HUES6 (cell line): ENCODE results near the gene FXYD1.

Source experiments
- H3K27ac ChIP-seq: 2 replicates; pipeline ENCODE4 v1.7.0; 2013; ENCODE audit warnings: low read depth, mild to moderate bottlenecking, low read length, inconsistent platforms
- H3K27me3 ChIP-seq: 2 replicates; pipeline ENCODE4 v1.6.1; 2013; ENCODE audit warnings: low read length; ENCODE audit not compliant: control insufficient read depth, insufficient read depth
- H3K36me3 ChIP-seq: 2 replicates; pipeline ENCODE4 v1.6.1; 2013; ENCODE audit warnings: low read length; ENCODE audit not compliant: control insufficient read depth, insufficient read depth
- H3K4me1 ChIP-seq: 2 replicates; pipeline ENCODE4 v1.6.1; 2013; ENCODE audit warnings: low read length; ENCODE audit not compliant: control insufficient read depth, insufficient read depth
- H3K4me3 ChIP-seq: 2 replicates; pipeline ENCODE4 v1.5.1; 2013; ENCODE audit warnings: low read depth, low read length
- H3K9ac ChIP-seq: one replicate; pipeline ENCODE4 v1.6.1; 2013; ENCODE audit warnings: mild to moderate bottlenecking, low read length
- H3K9me3 ChIP-seq: 2 replicates; pipeline ENCODE4 v1.6.1; 2013; ENCODE audit warnings: low read depth, low read length; ENCODE audit not compliant: control insufficient read depth, insufficient read depth

Gene FXYD1

GRCh38 chr19:35166100-35167063, 27.8 kb downstream of the FXYD1 start:
- H3K27ac ChIP-seq = no peak overlapping the region
- H3K27me3 ChIP-seq = no peaks in the 10 kb centered on the region
- H3K9ac ChIP-seq = no peak overlapping the region
- H3K4me1 ChIP-seq = no peaks in the 10 kb centered on the region
- peaks cover 85% of the 10 kb centered on the region for H3K36me3 ChIP-seq
- no peak overlapping the region for H3K4me3 ChIP-seq
- H3K9me3 ChIP-seq = peaks cover 31% of the 10 kb centered on the region

GRCh38 chr19:35167251-35168119, 28.9 kb downstream of the FXYD1 start:
- Histone ChIP-seq H3K9me3 (peaks cover 31% of the 10 kb centered on the region), H3K4me1 (no peaks in the 10 kb centered on the region), H3K4me3 (no peak overlapping the region), H3K27me3 (no peaks in the 10 kb centered on the region), H3K9ac (no peak overlapping the region), H3K36me3 (peaks cover 74% of the 10 kb centered on the region), H3K27ac (no peak overlapping the region)

- Histone ChIP-seq H3K27ac (no peak overlapping the region), H3K36me3 (peaks cover 67% of the 10 kb centered on the region), H3K4me1 (no peaks in the 10 kb centered on the region)
Observed at GRCh38 chr19:35168196-35168595, 29.6 kb downstream of the FXYD1 start.

GRCh38 chr19:35169221-35169995, 30.8 kb downstream of the FXYD1 start:
- Histone ChIP-seq H3K27ac (no peak overlapping the region), H3K4me3 (no peak overlapping the region), H3K9ac (no peak overlapping the region), H3K36me3 (peaks cover 55% of the 10 kb centered on the region), H3K4me1 (no peaks in the 10 kb centered on the region), H3K9me3 (peaks cover 18% of the 10 kb centered on the region), H3K27me3 (no peaks in the 10 kb centered on the region)

More at GRCh38 chr19:35168196-35168595, 29.6 kb downstream of the FXYD1 start:
- Histone ChIP-seq H3K4me3 (no peak overlapping the region), H3K9me3 (peaks cover 26% of the 10 kb centered on the region), H3K9ac (no peak overlapping the region), H3K27me3 (no peaks in the 10 kb centered on the region)

- Histone ChIP-seq H3K4me1 (no peaks in the 10 kb centered on the region), H3K9ac (no peak overlapping the region), H3K27me3 (no peaks in the 10 kb centered on the region), H3K36me3 (peaks cover 44% of the 10 kb centered on the region), H3K27ac (no peak overlapping the region), H3K4me3 (no peak overlapping the region), H3K9me3 (peaks cover 11% of the 10 kb centered on the region)
Observed at GRCh38 chr19:35170359-35171061, 31.9 kb downstream of the FXYD1 start.

GRCh38 chr19:35171730-35172129, 33.1 kb downstream of the FXYD1 start:
- Histone ChIP-seq H3K9ac (no peak overlapping the region), H3K4me1 (no peaks in the 10 kb centered on the region), H3K9me3 (no peaks in the 10 kb centered on the region), H3K27ac (no peak overlapping the region), H3K4me3 (no peak overlapping the region), H3K36me3 (peaks cover 32% of the 10 kb centered on the region), H3K27me3 (no peaks in the 10 kb centered on the region)

GRCh38 chr19:35174226-35174625, 35.6 kb downstream of the FXYD1 start:
- Histone ChIP-seq H3K27ac (no peak overlapping the region), H3K9ac (no peak overlapping the region), H3K9me3 (peaks cover 5% of the 10 kb centered on the region; the same call in 1 of the 2 replicates), H3K27me3 (no peaks in the 10 kb centered on the region), H3K36me3 (peaks cover 10% of the 10 kb centered on the region), H3K4me3 (no peak overlapping the region), H3K4me1 (no peaks in the 10 kb centered on the region)

- Histone ChIP-seq H3K27me3 (no peaks in the 10 kb centered on the region), H3K4me3 (no peak overlapping the region), H3K9ac (no peak overlapping the region), H3K36me3 (no peaks in the 10 kb centered on the region; the same call in none of the 2 replicates), H3K4me1 (no peaks in the 10 kb centered on the region), H3K27ac (no peak overlapping the region), H3K9me3 (peaks cover 5% of the 10 kb centered on the region; the same call in 1 of the 2 replicates)
Observed at GRCh38 chr19:35176181-35176570, 37.6 kb downstream of the FXYD1 start.

- Histone ChIP-seq H3K4me3 (no peak overlapping the region), H3K9ac (no peak overlapping the region), H3K27ac (no peak overlapping the region), H3K27me3 (no peaks in the 10 kb centered on the region), H3K4me1 (no peaks in the 10 kb centered on the region), H3K9me3 (peaks cover 5% of the 10 kb centered on the region; the same call in 1 of the 2 replicates), H3K36me3 (no peaks in the 10 kb centered on the region; the same call in 1 of the 2 replicates)
Observed at GRCh38 chr19:35177377-35178274, 39.0 kb downstream of the FXYD1 start.
